CD4-positive, CD25-positive, alpha-beta regulatory T cell (primary cell): ENCODE data around the gene ASB1. TPM values are rescaled to one million over a fixed set of nuclear protein-coding genes. Genes with fewer than 3 reads are reported as not detected.

ENCODE experiments used
- ATAC-seq, 2 donors: fragments of 150-1000 bp; cut with Tn5 transposase; one replicate each; pipeline ENCODE4 v1.10.0; 2021; ENCODE audit warnings: low read depth in 2 of 2, moderate number of reproducible peaks in 2 of 2, moderate library complexity in 1 of 2
- DNase-seq, 3 donors: peaks; one replicate each; pipeline versions ENCODE4 v3.0.0 to v3.0.0-alpha.2; 2012 to 2022; ENCODE audit warnings: mixed read lengths in 1 of 3
- H3K27ac ChIP-seq: one replicate; pipeline ENCODE4 v1.7.0; 2013; ENCODE audit warnings: mild to moderate bottlenecking, low read length; ENCODE audit not compliant: insufficient read depth, poor library complexity, severe bottlenecking
- H3K27me3 ChIP-seq: one replicate; pipeline ENCODE4 v1.7.0; 2013; ENCODE audit warnings: low read length; ENCODE audit not compliant: control insufficient read depth, insufficient read depth
- H3K36me3 ChIP-seq: one replicate; pipeline ENCODE4 v1.7.0; 2013; ENCODE audit warnings: mild to moderate bottlenecking, low read length, moderate library complexity; ENCODE audit not compliant: control insufficient read depth, insufficient read depth
- H3K4me1 ChIP-seq: 2 replicates; pipeline ENCODE4 v1.7.0; 2013; ENCODE audit warnings: mild to moderate bottlenecking, low read length; ENCODE audit not compliant: insufficient read depth, control insufficient read depth, poor library complexity, severe bottlenecking
- H3K4me3 ChIP-seq: one replicate; pipeline ENCODE4 v1.7.0; 2013; ENCODE audit warnings: low read depth, mild to moderate bottlenecking, low read length, moderate library complexity
- H3K9me3 ChIP-seq, 2 experiments: 1 replicate in 1 of 2; 2 replicates in 1 of 2; pipeline ENCODE4 v1.7.0; 2013; ENCODE audit warnings: low read length in 2 of 2, mild to moderate bottlenecking in 1 of 2, moderate library complexity in 1 of 2; ENCODE audit not compliant: control insufficient read depth in 2 of 2
- H3K27ac Mint-ChIP-seq, 3 donors: one replicate each; pipeline ENCODE4 v1.8.0; 2020 to 2022; ENCODE audit warnings: mild to moderate bottlenecking in 3 of 3, mixed read lengths in 3 of 3, moderate library complexity in 2 of 3
- H3K27me3 Mint-ChIP-seq: one replicate; pipeline ENCODE4 v1.8.0; 2022; ENCODE audit warnings: mild to moderate bottlenecking, mixed read lengths
- H3K36me3 Mint-ChIP-seq: one replicate; pipeline ENCODE4 v1.8.0; 2020; ENCODE audit warnings: mixed read lengths
- H3K4me1 Mint-ChIP-seq, 4 donors: one replicate each; pipeline ENCODE4 v1.8.0; 2020 to 2022; ENCODE audit warnings: mixed read lengths in 4 of 4, mild to moderate bottlenecking in 1 of 4
- H3K4me3 Mint-ChIP-seq, 4 donors: one replicate each; pipeline ENCODE4 v1.8.0; 2020 to 2022; ENCODE audit warnings: mild to moderate bottlenecking in 4 of 4, mixed read lengths in 4 of 4, moderate library complexity in 3 of 4
- H3K9me3 Mint-ChIP-seq, 7 donors: one replicate each; pipeline ENCODE4 v1.8.0; 2020 to 2022; ENCODE audit warnings: mixed read lengths in 7 of 7, mild to moderate bottlenecking in 3 of 7, moderate library complexity in 2 of 7
- polyA plus RNA-seq, 4 donors: library from polyadenylated mRNA; unstranded; fragments of 300-500 nt; fragmentation: Illumina TruSeq; gene quantifications; one replicate each; pipeline ENCODE4 v1.2.3, GENCODE V29; 2021
- total RNA-seq: library from RNA; stranded (reverse); gene quantifications from one replicate; pipeline ENCODE4 v1.2.3, GENCODE V29; 2022

ASB1 gene
- total and polyA plus RNA-seq, 5 donors from 2014 or later, result 17.6 to 23.0 (median 21.7) TPM

- H3K27ac Mint-ChIP-seq, result peak overlapping the region in 1 of 3 donors; percentile 32
Measured at GRCh38 chr2:238461051-238461450, 34.3 kb downstream of the ASB1 start.

GRCh38 chr2:238461491-238461890, 34.8 kb downstream of the ASB1 start:
- peaks cover 2% of the 10 kb centered on the region for H3K36me3 Mint-ChIP-seq
- no peak overlapping the region for H3K27ac ChIP-seq
- H3K9me3 Mint-ChIP-seq, result peaks cover 0 to 6% (median 0%) of the 10 kb centered on the region in 7 donors
- no peak for DNase-seq
- H3K9me3 ChIP-seq, result peaks cover 0 to 3% of the 10 kb centered on the region in 2 experiments
- no peaks in the 10 kb centered on the region for H3K27me3 ChIP-seq
- H3K27ac Mint-ChIP-seq, result no peak overlapping the region
- H3K4me1 ChIP-seq, result no peaks in the 10 kb centered on the region
- no peak for ATAC-seq
- no peaks in the 10 kb centered on the region for H3K36me3 ChIP-seq
- H3K27me3 Mint-ChIP-seq, result peaks cover 2% of the 10 kb centered on the region
- no peak overlapping the region for H3K4me3 Mint-ChIP-seq
- no peak overlapping the region for H3K4me3 ChIP-seq
- H3K4me1 Mint-ChIP-seq, result peaks cover 0 to 8% (median 0%) of the 10 kb centered on the region in 4 donors

More at GRCh38 chr2:238461051-238461450, 34.3 kb downstream of the ASB1 start:
- Mint-ChIP-seq H3K4me3 (no peak overlapping the region), H3K4me1 (peaks cover 0 to 8% (median 0%) of the 10 kb centered on the region in 4 donors), H3K36me3 (peaks cover 4% of the 10 kb centered on the region), H3K27me3 (peaks cover 5% of the 10 kb centered on the region), H3K9me3 (peaks cover 0 to 10% (median 0%) of the 10 kb centered on the region in 7 donors)
- no peaks in the 10 kb centered on the region for H3K4me1 ChIP-seq
- no peak overlapping the region for H3K4me3 ChIP-seq
- no peak for ATAC-seq
- H3K27me3 ChIP-seq, result no peaks in the 10 kb centered on the region
- no peaks in the 10 kb centered on the region for H3K36me3 ChIP-seq
- H3K27ac ChIP-seq, result no peak overlapping the region
- no peak for DNase-seq
- H3K9me3 ChIP-seq, result peaks cover 3 to 7% of the 10 kb centered on the region in 2 experiments

- Histone ChIP-seq H3K36me3 (no peaks in the 10 kb centered on the region), H3K27ac (no peak overlapping the region), H3K27me3 (no peaks in the 10 kb centered on the region), H3K4me1 (no peaks in the 10 kb centered on the region), H3K9me3 (no peaks in the 10 kb centered on the region), H3K4me3 (no peak overlapping the region)
- H3K36me3 Mint-ChIP-seq, result no peaks in the 10 kb centered on the region
- H3K27ac Mint-ChIP-seq, result no peak overlapping the region
- ATAC-seq, result no peak
- no peak for DNase-seq
- no peaks in the 10 kb centered on the region for H3K27me3 Mint-ChIP-seq
- peaks cover 0 to 8% (median 0%) of the 10 kb centered on the region in 4 donors for H3K4me1 Mint-ChIP-seq
- no peak overlapping the region for H3K4me3 Mint-ChIP-seq
- H3K9me3 Mint-ChIP-seq, result peaks cover 0 to 2% (median 0%) of the 10 kb centered on the region in 7 donors
Measured at GRCh38 chr2:238461916-238462315, 35.2 kb downstream of the ASB1 start.

GRCh38 chr2:238462782-238463396, 36.2 kb downstream of the ASB1 start:
- Mint-ChIP-seq H3K4me3 (no peak overlapping the region), H3K4me1 (peaks cover 0 to 8% (median 0%) of the 10 kb centered on the region in 4 donors), H3K9me3 (peaks cover 0 to 2% (median 0%) of the 10 kb centered on the region in 7 donors), H3K27me3 (no peaks in the 10 kb centered on the region), H3K27ac (no peak overlapping the region), H3K36me3 (no peaks in the 10 kb centered on the region)
- Histone ChIP-seq H3K27ac (no peak overlapping the region), H3K36me3 (no peaks in the 10 kb centered on the region), H3K4me3 (no peak overlapping the region), H3K4me1 (no peaks in the 10 kb centered on the region), H3K9me3 (no peaks in the 10 kb centered on the region), H3K27me3 (no peaks in the 10 kb centered on the region)
- peak in 2 of 3 donors; percentile 67 to 77 for DNase-seq
- ATAC-seq, result peak; percentile 47 to 68

GRCh38 chr2:238464389-238464788, 37.7 kb downstream of the ASB1 start:
- H3K36me3 Mint-ChIP-seq, result no peaks in the 10 kb centered on the region

GRCh38 chr2:238465487-238466242, 38.9 kb downstream of the ASB1 start:
- DNase-seq (no peak), ATAC-seq (no peak)
- H3K36me3 Mint-ChIP-seq, result peaks cover 3% of the 10 kb centered on the region
- H3K4me1 ChIP-seq, result no peaks in the 10 kb centered on the region
- no peak overlapping the region for H3K27ac Mint-ChIP-seq
- H3K27ac ChIP-seq, result no peak overlapping the region
- peaks cover 5% of the 10 kb centered on the region in 2 experiments for H3K9me3 ChIP-seq
- no peaks in the 10 kb centered on the region for H3K36me3 ChIP-seq
- H3K4me3 ChIP-seq, result no peak overlapping the region
- no peaks in the 10 kb centered on the region for H3K27me3 Mint-ChIP-seq
- peaks cover under 1% of the 10 kb centered on the region for H3K27me3 ChIP-seq
- H3K9me3 Mint-ChIP-seq, result peaks cover 0 to 16% (median 4%) of the 10 kb centered on the region in 7 donors
- H3K4me1 Mint-ChIP-seq, result peaks cover 0 to 8% (median 3%) of the 10 kb centered on the region in 4 donors
- H3K4me3 Mint-ChIP-seq, result no peak overlapping the region

More at GRCh38 chr2:238464389-238464788, 37.7 kb downstream of the ASB1 start:
- no peak for ATAC-seq
- no peak overlapping the region for H3K27ac ChIP-seq
- Mint-ChIP-seq H3K4me1 (peaks cover 0 to 8% (median 3%) of the 10 kb centered on the region in 4 donors), H3K27me3 (no peaks in the 10 kb centered on the region), H3K9me3 (peaks cover 0 to 9% (median 4%) of the 10 kb centered on the region in 7 donors), H3K27ac (no peak overlapping the region), H3K4me3 (no peak overlapping the region)
- no peaks in the 10 kb centered on the region for H3K27me3 ChIP-seq
- no peaks in the 10 kb centered on the region for H3K9me3 ChIP-seq
- H3K4me1 ChIP-seq, result no peaks in the 10 kb centered on the region
- H3K36me3 ChIP-seq, result no peaks in the 10 kb centered on the region
- H3K4me3 ChIP-seq, result no peak overlapping the region
- DNase-seq, result no peak

GRCh38 chr2:238466243-238466756, 39.6 kb downstream of the ASB1 start:
- peaks cover 3% of the 10 kb centered on the region for H3K36me3 Mint-ChIP-seq
- DNase-seq (no peak), ATAC-seq (no peak)
- peaks cover 3% of the 10 kb centered on the region for H3K27me3 ChIP-seq
- H3K4me1 Mint-ChIP-seq, result peaks cover 0 to 8% (median 3%) of the 10 kb centered on the region in 4 donors
- no peak overlapping the region for H3K4me3 Mint-ChIP-seq
- no peaks in the 10 kb centered on the region for H3K27me3 Mint-ChIP-seq
- no peak overlapping the region for H3K27ac ChIP-seq
- peaks cover 5% of the 10 kb centered on the region in 2 experiments for H3K9me3 ChIP-seq
- no peaks in the 10 kb centered on the region for H3K36me3 ChIP-seq
- no peak overlapping the region for H3K27ac Mint-ChIP-seq
- H3K4me3 ChIP-seq, result no peak overlapping the region
- H3K4me1 ChIP-seq, result no peaks in the 10 kb centered on the region
- H3K9me3 Mint-ChIP-seq, result peaks cover 2 to 19% (median 6%) of the 10 kb centered on the region in 7 donors
